HCT116 (cell line): ENCODE results near the gene AVPI1.

ENCODE experiments used
- CEBPB ChIP-seq: IDR thresholded peaks from 2 replicates; pipeline ENCODE4 v1.6.1; 2012; ENCODE audit warnings: low read depth
- CTCF ChIP-seq, 3 experiments: fragments of 200-600 bp in 1 of 3; sonication (generic) in 1 of 3; IDR thresholded peaks in 2 of 3; conservative IDR thresholded peaks in 1 of 3; 2 replicates each; pipeline ENCODE4 v1.5.1; 2012 to 2017; ENCODE audit warnings: low read depth in 2 of 3, low read length in 2 of 3, antibody characterized with exemption in 1 of 3, borderline replicate concordance in 1 of 3, control low read depth in 1 of 3, mild to moderate bottlenecking in 1 of 3, mixed read lengths in 1 of 3, mixed run types in 1 of 3, moderate library complexity in 1 of 3; ENCODE audit not compliant: insufficient read depth in 1 of 3
- ELF1 ChIP-seq: IDR thresholded peaks from 2 replicates; pipeline ENCODE4 v1.6.1; 2012; ENCODE audit warnings: low read depth, borderline replicate concordance
- EZH2 ChIP-seq: fragments of 200-600 bp; sonication (generic); IDR thresholded peaks from 2 replicates; pipeline ENCODE4 v1.6.1; 2017; ENCODE audit warnings: antibody characterized with exemption, mixed run types
- FOSL1 ChIP-seq: IDR thresholded peaks from 2 replicates; pipeline ENCODE4 v1.6.1; 2012; ENCODE audit warnings: low read depth
- POLR2A ChIP-seq: IDR thresholded peaks from 2 replicates; pipeline ENCODE4 v1.7.0; 2011; ENCODE audit warnings: borderline replicate concordance; ENCODE audit not compliant: insufficient read depth, insufficient read length; ENCODE audit errors: extremely low read depth
- POLR2AphosphoS5 ChIP-seq: IDR thresholded peaks from 2 replicates; pipeline ENCODE4 v1.6.1; 2011; ENCODE audit warnings: mild to moderate bottlenecking, low read depth, low read length, moderate library complexity
- RAD21 ChIP-seq: IDR thresholded peaks from 2 replicates; pipeline ENCODE4 v1.6.1; 2012; ENCODE audit warnings: low read depth, mild to moderate bottlenecking
- REST ChIP-seq: IDR thresholded peaks from 2 replicates; pipeline ENCODE4 v1.6.1; 2012; ENCODE audit warnings: low read depth
- TCF7L2 ChIP-seq: IDR thresholded peaks from 2 replicates; pipeline ENCODE4 v1.7.0; 2011; ENCODE audit warnings: borderline replicate concordance, inconsistent platforms; ENCODE audit not compliant: insufficient read depth, insufficient read length; ENCODE audit errors: extremely low read depth
- YY1 ChIP-seq: IDR thresholded peaks from 2 replicates; pipeline ENCODE4 v1.6.1; 2011; ENCODE audit warnings: low read length, low read depth, moderate library complexity, mild to moderate bottlenecking; ENCODE audit not compliant: insufficient replicate concordance; ENCODE audit errors: extremely low read depth
- TF ChIP-seq, protein P1 (sequence below): IDR thresholded peaks from 2 replicates; pipeline ENCODE4 v1.6.1; 2012
- TF ChIP-seq, protein P2 (sequence below): IDR thresholded peaks from 2 replicates; pipeline ENCODE4 v1.6.1; 2012

DNA sequence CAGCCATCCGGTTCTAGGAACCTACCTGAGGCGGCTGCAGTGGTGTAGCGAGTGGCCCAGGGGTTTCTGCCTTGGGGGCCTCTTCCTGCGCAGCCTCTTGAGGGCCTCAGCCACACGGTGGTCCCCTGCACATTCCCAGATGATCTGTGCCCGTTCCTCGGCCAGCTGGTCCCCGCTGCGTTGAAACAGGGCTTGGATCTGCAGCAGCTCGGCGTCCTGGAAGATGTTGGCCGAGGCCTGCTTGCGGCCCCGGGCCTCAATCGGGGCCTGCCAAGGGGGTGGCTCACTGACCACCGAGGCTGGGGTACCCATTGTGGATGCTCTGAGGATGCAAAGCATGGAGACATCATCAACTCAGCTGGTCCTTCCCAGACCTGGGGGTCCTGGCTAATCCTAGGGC, 7.4 kb downstream of the AVPI1 start:
- no peak for TF ChIP-seq CTCF (IDR thresholded peaks at IDR 0.05 in 2 of 3, conservative IDR thresholded peaks at IDR 0.05 in 1 of 3; ENCODE audit: borderline replicate concordance in 1 of 3, insufficient read depth in 1 of 3, low read depth in 2 of 3, low read length in 2 of 3)
- TF ChIP-seq EZH2 = no peak
- no peak for TF ChIP-seq CEBPB
- no peak for TF ChIP-seq POLR2A
- TF ChIP-seq REST = no peak
- TF ChIP-seq, protein P1, sequence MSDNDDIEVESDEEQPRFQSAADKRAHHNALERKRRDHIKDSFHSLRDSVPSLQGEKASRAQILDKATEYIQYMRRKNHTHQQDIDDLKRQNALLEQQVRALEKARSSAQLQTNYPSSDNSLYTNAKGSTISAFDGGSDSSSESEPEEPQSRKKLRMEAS = no peak
- TF ChIP-seq TCF7L2 = no peak
- TF ChIP-seq FOSL1 = no peak
- no peak for TF ChIP-seq ELF1
- TF ChIP-seq, protein P2, sequence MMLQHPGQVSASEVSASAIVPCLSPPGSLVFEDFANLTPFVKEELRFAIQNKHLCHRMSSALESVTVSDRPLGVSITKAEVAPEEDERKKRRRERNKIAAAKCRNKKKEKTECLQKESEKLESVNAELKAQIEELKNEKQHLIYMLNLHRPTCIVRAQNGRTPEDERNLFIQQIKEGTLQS = no peak
- no peak for TF ChIP-seq POLR2AphosphoS5
- no peak for TF ChIP-seq RAD21
- TF ChIP-seq YY1 = no peak
